ENCODE results near the gene LAYN.

DNA sequence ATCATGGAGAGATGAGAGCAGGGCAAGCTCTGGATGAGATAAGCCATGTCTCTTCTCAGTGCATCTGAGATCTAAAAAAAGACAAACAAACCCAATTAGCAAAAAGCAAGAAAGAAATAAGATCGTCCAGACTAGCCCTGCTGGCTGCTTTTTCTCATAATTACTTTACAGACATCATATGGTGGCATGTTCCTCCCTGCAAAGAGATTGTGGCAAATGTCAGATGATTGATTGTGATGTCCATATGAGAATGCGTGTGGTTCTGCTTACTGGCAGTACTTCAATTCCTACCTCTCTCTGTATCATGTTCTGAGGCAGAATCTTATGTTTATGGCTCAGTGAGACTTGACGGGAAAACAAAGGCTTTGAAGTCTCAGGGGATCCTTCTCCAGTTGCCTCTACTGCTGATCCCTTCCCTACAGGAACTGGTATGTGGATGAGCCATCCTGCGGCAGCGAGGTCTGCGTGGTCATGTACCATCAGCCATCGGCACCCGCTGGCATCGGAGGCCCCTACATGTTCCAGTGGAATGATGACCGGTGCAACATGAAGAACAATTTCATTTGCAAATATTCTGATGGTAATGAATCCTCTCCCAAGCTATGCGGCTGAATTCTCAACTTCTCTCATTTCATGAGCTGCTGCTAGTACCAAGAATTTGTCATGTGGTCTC, 8.8 kb downstream of the LAYN start:
- TF ChIP-seq, protein P1, sequence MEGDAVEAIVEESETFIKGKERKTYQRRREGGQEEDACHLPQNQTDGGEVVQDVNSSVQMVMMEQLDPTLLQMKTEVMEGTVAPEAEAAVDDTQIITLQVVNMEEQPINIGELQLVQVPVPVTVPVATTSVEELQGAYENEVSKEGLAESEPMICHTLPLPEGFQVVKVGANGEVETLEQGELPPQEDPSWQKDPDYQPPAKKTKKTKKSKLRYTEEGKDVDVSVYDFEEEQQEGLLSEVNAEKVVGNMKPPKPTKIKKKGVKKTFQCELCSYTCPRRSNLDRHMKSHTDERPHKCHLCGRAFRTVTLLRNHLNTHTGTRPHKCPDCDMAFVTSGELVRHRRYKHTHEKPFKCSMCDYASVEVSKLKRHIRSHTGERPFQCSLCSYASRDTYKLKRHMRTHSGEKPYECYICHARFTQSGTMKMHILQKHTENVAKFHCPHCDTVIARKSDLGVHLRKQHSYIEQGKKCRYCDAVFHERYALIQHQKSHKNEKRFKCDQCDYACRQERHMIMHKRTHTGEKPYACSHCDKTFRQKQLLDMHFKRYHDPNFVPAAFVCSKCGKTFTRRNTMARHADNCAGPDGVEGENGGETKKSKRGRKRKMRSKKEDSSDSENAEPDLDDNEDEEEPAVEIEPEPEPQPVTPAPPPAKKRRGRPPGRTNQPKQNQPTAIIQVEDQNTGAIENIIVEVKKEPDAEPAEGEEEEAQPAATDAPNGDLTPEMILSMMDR (IDR thresholded peaks at IDR 0.05; ENCODE audit: low read depth, low read length, poor library complexity, severe bottlenecking) = no peak
- no peak for TF ChIP-seq EZH2phosphoT487 (IDR thresholded peaks at IDR 0.05; ENCODE audit: borderline replicate concordance, low read length)
